Caki2 (cell line): ENCODE data around the gene AMOT. TPM values are rescaled to one million over a fixed set of nuclear protein-coding genes. Genes with fewer than 3 reads are reported as not detected.
"Not testable (repeated sequence)": the region's sequence is repeated elsewhere in the genome, so short reads cannot be mapped to it uniquely, and the experiment has no call there.

Experiments used
- DNase-seq: peaks from one replicate; pipeline ENCODE4 v3.0.0-alpha.2; 2015; ENCODE audit warnings: low read depth
- in situ Hi-C: cut with HindIII; loops from 2 replicates; pipeline ENCODE4 v1.10.0; 2016; ENCODE audit warnings: low sequenced_read_pairs, low pct_unique_long_range_greater_than_20kb, mixed read lengths
- total RNA-seq: library from RNA; depleted of rRNA; stranded (reverse); fragments of >200 nt; shearing (Covaris generic); gene quantifications from 2 replicates; pipeline ENCODE4 v1.2.3, GENCODE V29; 2014; ENCODE audit warnings: low replicate concordance; rRNA removed

Gene AMOT, protein sequence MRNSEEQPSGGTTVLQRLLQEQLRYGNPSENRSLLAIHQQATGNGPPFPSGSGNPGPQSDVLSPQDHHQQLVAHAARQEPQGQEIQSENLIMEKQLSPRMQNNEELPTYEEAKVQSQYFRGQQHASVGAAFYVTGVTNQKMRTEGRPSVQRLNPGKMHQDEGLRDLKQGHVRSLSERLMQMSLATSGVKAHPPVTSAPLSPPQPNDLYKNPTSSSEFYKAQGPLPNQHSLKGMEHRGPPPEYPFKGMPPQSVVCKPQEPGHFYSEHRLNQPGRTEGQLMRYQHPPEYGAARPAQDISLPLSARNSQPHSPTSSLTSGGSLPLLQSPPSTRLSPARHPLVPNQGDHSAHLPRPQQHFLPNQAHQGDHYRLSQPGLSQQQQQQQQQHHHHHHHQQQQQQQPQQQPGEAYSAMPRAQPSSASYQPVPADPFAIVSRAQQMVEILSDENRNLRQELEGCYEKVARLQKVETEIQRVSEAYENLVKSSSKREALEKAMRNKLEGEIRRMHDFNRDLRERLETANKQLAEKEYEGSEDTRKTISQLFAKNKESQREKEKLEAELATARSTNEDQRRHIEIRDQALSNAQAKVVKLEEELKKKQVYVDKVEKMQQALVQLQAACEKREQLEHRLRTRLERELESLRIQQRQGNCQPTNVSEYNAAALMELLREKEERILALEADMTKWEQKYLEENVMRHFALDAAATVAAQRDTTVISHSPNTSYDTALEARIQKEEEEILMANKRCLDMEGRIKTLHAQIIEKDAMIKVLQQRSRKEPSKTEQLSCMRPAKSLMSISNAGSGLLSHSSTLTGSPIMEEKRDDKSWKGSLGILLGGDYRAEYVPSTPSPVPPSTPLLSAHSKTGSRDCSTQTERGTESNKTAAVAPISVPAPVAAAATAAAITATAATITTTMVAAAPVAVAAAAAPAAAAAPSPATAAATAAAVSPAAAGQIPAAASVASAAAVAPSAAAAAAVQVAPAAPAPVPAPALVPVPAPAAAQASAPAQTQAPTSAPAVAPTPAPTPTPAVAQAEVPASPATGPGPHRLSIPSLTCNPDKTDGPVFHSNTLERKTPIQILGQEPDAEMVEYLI
- 1.2 TPM in 1 of 2 replicates, not detected in the other for total RNA-seq

DNA sequence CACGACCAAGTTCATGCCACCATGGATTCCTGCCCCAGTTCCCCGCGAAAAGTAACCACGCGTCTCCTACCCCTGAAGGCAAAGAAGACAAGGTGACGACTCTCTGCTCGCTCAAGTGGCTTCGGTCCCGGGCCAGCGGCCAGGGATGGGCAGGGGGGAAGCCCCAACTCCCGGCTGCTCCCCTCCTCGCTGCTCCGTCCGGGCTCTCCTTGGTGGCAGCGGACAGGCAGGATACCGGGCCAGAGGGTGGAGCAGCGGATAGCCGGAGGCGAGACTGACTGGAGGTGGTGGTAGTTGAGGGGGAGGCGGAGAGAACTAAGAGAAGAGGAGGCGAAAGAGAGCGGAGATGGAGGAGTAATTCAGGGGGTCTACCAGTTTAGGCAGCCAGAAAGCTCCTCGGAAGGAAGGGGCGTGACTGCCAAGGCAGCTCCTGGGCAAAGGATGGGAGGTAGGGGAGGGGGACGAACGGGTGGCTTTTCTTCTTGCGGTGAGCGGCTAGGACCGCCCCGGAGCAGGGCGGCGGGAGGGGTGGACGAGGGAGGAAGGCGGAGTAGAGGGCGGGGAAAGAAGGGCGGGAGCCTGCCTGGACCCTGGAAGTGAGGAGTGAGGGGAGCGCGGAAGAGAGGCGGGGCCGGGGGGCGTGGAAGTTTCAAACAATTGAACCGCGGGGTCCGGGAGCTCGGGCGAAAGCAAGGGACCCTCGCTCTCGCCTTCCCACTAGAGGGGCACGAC lies at the start of gene AMOT:
Gene AMOT, minus strand, starts transcription at position 450 of the 732 bp plus-strand sequence. CDS start 17,705 bp downstream, outside the sequence.
- in situ Hi-C loops, result no loop called here
- DNase-seq, result peak; percentile 77

- DNase-seq, result no peak
- in situ Hi-C loops, result no loop called here
Measured at GRCh38 chrX:112889400-112889799, 48.8 kb upstream of the AMOT start.

GRCh38 chrX:112888916-112889315 lies 48.3 kb upstream of the AMOT start:
- no peak for DNase-seq
- in situ Hi-C loops, result no loop called here

DNA sequence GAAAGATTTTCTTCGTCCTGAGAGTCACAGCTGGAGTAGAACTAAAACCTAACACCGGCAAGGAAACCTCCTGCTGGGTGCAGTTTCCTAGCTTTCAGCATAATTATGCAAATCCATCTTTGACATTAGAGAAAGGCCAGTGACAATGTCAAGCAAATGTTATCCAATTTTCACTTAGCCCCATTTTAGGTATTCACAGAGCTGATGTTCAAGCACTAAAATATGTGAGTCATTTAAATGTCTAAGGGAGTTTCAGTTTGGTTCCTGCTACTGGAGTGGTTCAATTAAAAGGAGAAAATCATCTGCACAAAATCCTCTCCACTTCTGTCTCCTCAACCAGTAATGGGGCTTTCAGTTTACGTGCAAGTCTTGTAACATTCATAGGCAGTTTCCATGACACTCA lies 37.1 kb upstream of the AMOT start:
- in situ Hi-C loops, result no loop called here
- no peak for DNase-seq

DNA sequence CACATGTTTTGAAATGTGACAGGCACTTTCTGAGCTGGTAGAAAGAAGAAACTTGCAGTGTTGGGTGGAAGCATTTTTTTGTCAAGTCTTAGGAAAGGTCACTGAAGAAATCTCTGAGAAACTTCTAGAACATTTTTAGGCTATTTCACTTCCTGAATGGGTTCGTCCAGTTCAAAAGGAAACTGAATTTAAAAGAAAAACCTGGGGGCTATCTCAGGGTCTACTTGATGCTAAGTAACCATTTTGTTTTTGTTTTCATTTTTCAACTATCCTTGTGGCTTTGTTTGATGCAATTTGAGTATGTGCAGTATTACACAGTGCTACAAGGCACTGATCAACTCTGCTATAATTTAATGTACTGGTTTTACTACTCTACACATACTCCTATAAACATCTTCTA lies 34.0 kb upstream of the AMOT start:
- DNase-seq, result no peak
- in situ Hi-C loops, result no loop called here

DNA sequence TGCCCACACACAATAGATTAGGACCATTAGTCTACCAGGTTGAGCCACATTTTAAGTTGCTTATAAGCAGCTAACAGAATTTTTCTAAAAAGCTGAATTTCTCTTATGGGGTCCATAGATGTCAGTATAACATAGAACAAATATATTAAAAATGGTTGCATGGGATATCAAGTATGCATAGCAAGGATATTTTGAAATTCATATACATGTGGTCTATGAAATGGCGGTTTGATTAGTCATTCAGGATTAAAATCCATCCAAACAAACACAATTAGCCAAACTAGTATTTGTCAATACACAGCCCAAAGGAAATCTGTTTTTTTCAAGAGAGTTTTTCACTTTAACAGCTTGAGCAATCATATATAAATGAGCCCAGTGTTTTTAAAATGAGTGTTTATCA lies 33.5 kb upstream of the AMOT start:
- DNase-seq, result no peak
- in situ Hi-C loops, result no loop called here

- in situ Hi-C loops, result no loop called here
- DNase-seq, result no peak
Measured at GRCh38 chrX:112868586-112868985, 28.0 kb upstream of the AMOT start.

DNA sequence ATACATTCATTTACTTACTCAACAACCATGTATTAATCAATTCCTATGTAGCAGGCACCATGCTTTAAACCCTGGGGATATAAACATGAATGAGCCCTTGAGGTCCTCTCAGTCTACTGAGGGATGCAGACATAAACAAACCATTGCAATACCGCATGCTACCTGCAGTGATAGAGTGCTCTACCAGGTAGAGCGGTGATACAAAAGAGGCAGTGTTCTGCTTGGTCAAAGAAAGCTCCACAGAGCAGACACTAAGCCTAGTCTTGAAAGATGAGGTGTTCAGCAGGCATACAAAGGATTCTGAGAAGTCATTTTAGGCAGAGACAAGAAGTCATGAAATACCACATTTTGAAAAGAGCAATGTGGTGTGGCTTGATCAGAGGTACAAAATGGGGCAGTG lies 26.9 kb upstream of the AMOT start:
- in situ Hi-C loops, result no loop called here
- no peak for DNase-seq

DNA sequence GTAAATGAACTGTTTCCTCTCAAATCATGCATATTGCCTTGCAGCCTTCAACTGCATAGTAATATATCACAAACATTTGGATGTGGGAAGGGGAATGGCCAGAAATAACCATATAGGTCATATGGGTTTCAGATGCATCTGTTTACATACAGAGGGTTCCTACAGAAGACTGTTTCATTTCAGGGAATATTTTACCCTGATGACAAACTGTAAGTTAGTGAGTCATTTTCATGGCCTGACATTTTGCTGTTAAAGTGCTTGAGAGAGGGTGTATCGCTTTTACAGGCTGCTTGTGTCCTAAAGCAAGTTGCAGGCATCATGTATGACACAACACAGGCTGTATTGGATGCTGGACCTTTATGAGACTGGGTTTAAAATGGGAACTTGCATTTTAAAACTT lies 25.5 kb upstream of the AMOT start:
- in situ Hi-C loops, result no loop called here
- no peak for DNase-seq

DNA sequence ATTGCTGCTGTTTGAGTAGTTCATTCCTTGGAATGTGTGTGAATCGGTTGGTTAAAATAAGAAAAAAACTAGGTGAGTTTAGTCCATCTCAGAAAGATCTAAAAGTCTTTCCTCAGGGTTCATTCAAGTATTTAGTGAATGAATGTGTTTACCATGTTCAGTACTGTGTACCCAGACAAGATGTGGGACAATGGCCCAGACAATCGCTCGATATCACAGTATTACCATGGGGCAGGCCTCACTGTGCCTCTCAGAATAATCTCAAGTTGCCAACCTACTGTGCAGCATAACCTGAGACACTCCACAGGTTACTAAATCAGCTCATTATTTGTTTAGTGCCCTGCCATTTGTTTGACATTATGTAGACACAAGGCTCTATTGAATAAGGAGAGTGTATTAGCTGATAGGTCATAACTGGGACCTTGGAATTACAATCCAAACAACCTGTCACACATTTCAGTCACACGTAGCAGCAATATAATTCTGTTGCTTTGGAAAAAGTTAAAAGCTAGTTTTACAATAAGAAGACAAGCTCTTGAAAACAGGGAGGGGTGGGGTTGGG lies 24.9 kb upstream of the AMOT start:
- DNase-seq, result no peak
- in situ Hi-C loops, result no loop called here

GRCh38 chrX:112863850-112864249 lies 23.2 kb upstream of the AMOT start:
- DNase-seq, result no peak
- in situ Hi-C loops, result no loop called here

- in situ Hi-C loops, result no loop called here
- DNase-seq, result no peak
Measured at GRCh38 chrX:112857478-112857878, 16.8 kb upstream of the AMOT start.

GRCh38 chrX:112854901-112855300 lies 14.3 kb upstream of the AMOT start:
- DNase-seq, in situ Hi-C loops: not testable (repeated sequence)

DNA sequence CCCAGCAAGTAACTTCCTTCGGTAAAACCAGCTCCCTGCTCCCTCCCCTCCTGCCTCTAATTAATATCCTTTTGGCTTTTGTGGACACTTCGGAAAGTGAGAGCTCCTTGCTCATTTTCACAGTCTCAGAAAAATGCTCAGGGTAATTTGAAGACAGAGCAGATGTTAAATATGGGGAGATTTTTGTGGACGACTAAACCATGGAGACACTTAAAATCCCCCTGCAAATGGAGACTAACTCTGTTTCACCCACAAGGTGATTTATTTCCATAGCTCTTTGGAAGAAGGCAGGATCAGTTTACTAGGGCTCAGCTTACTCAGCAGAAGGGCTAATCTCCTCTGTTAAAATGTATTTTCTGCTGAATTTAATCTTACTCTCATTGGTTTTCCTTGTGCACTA lies 12.2 kb upstream of the AMOT start:
- no peak for DNase-seq
- in situ Hi-C loops, result no loop called here

DNA sequence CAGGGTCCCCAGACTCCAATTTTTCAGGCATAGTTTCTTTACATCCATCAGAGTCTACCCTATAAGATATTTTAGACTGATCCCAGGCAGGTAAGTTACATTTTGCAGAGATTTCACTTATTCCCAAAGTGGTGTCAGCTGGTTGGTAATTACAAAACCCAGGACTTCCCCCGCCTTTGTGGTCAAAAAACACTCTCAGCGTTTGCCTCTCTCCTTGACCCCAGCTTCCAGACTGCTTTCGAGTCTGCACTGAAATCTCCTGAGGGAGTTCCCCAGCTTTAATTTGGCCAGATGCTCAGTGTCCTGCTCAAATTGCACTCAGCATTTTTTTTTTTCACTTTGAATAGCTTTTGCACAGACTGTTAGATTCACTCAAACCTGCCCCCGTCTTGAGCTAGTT lies 11.2 kb upstream of the AMOT start:
- DNase-seq, result no peak
- in situ Hi-C loops, result no loop called here

DNA sequence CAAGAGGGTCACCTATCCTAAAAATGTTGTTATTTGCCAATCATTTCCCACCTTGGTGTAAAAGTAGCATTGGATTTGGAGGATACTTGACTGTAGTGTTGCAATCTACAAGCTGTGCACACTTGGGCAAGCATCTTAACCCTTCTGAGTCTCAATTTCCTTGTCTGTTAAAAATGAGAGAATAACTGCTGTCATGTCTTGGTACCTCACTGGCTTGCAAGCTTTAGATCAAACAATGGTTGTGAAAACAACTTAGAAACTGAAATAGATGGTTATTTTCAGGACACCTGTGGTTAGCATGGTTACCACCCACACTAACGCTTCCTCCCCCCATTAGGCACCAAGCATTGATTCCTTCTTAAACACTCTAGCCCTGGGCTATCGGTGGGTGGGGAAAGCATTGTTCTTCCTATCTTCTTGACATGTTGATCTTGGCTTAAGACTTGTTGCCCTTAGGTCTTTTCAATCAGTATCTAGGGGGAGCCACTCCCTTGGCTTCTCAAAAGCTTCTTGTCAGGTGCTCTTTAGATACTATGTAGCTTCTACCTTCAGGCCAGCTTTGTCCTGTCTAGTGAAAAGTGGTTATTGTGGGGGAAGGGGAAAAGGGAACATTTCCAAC lies 10.6 kb upstream of the AMOT start:
- peak; percentile 30 for DNase-seq

GRCh38 chrX:112849016-112849415 lies 8.4 kb upstream of the AMOT start:
- in situ Hi-C loops, result no loop called here
- DNase-seq, result no peak

More for the DNA sequence above, 10.6 kb upstream of the AMOT start:
- in situ Hi-C loops, result no loop called here

GRCh38 chrX:112846782-112847181 lies 6.2 kb upstream of the AMOT start:
- no peak for DNase-seq
- in situ Hi-C loops, result no loop called here
